HepG2 (cell line): ENCODE results near the gene KIAA1549. TPM values are rescaled to one million over a fixed set of nuclear protein-coding genes. Genes with fewer than 3 reads are reported as not detected.

Source experiments
- ATAC-seq: fragments of 200-7000 bp; cut with Tn5 transposase; 3 replicates; pipeline ENCODE4 v1.9.1; 2020; ENCODE audit warnings: mild to moderate bottlenecking, moderate library complexity
- BruUV-seq: library from RNA; stranded (reverse); fragments of 400-500 nt; replicated peaks from 2 replicates; lab custom pipeline; 2021; lab: Mats Ljungman, UMichigan
- CTCF ChIA-PET: fragments of 300-600 bp; formaldehyde crosslinking; extraction: SDS; loops from one replicate; lab custom pipeline; 2021; ENCODE audit warnings: low total read pairs, inconsistent platforms, low intra/inter-chr PET ratio; lab: Yijun Ruan, JAX
- POLR2A ChIA-PET: fragments of 350-600 bp; sonication (Branson Sonifier 250); formaldehyde crosslinking; loops from one replicate; lab custom pipeline; 2020; ENCODE audit warnings: antibody characterized with exemption, inconsistent platforms; lab: Yijun Ruan, JAX
- DNase-seq: peaks from one replicate; pipeline ENCODE4 v3.0.0-alpha.2; 2015; ENCODE audit warnings: low spot score
- FAIRE-seq: peaks from 3 replicates; lab custom pipeline; 2011; peaks lifted over from hg19 to GRCh38; lab: Jason Lieb, UNC
- H2AFZ ChIP-seq: one replicate; pipeline ENCODE4 v1.6.1; 2011; ENCODE audit warnings: low read length, inconsistent platforms
- H3K27ac ChIP-seq: fragments of 300-600 bp; 3 replicates; pipeline ENCODE4 v1.8.0; 2011; ENCODE audit warnings: mixed run types, mild to moderate bottlenecking, mixed read lengths, low read length, inconsistent platforms; ENCODE audit not compliant: insufficient read depth; ENCODE audit errors: extremely low read length
- H3K27me3 ChIP-seq, 2 experiments: fragments of 200-600 bp in 1 of 2; 2 replicates in 1 of 2; 3 replicates in 1 of 2; pipeline versions ENCODE4 v1.6.0 to v1.8.0; 2011; ENCODE audit warnings: low read length in 2 of 2, mild to moderate bottlenecking in 2 of 2, moderate library complexity in 2 of 2, inconsistent platforms in 1 of 2; ENCODE audit not compliant: insufficient read depth in 2 of 2, control insufficient read depth in 1 of 2
- H3K36me3 ChIP-seq, 2 experiments: fragments of 200-600 bp in 1 of 2; replicated peaks in 1 of 2; 2 replicates in 1 of 2; 3 replicates in 1 of 2; pipeline versions ENCODE4 v1.5.1 to v1.8.0; 2011; ENCODE audit warnings: low read length in 2 of 2, inconsistent platforms in 1 of 2; ENCODE audit not compliant: insufficient read depth in 2 of 2, control insufficient read depth in 1 of 2
- H3K4me1 ChIP-seq: 2 replicates; pipeline ENCODE4 v1.5.1; 2012; ENCODE audit warnings: low read length, inconsistent platforms; ENCODE audit not compliant: insufficient read depth
- H3K4me2 ChIP-seq: 2 replicates; pipeline ENCODE4 v1.6.0; 2011; ENCODE audit warnings: low read depth, low read length, inconsistent platforms
- H3K4me3 ChIP-seq, 3 experiments: fragments of 200-600 bp in 1 of 3; sonication (generic), shearing (Covaris generic) in 1 of 3; replicated peaks in 1 of 3; 2 replicates each; pipeline ENCODE4 v1.5.1; 2011 to 2016; ENCODE audit warnings: low read length in 3 of 3, inconsistent platforms in 2 of 3, low read depth in 2 of 3, mild to moderate bottlenecking in 2 of 3, control low read depth in 1 of 3, mixed read lengths in 1 of 3; ENCODE audit not compliant: insufficient read depth in 1 of 3
- H3K79me2 ChIP-seq: one replicate; pipeline ENCODE4 v1.6.1; 2011; ENCODE audit warnings: low read length, inconsistent platforms; ENCODE audit not compliant: insufficient read depth
- H3K9ac ChIP-seq: 2 replicates; pipeline ENCODE4 v1.6.0; 2011; ENCODE audit warnings: mild to moderate bottlenecking, low read depth, low read length, inconsistent platforms; ENCODE audit not compliant: insufficient read depth
- H3K9me3 ChIP-seq: 2 replicates; pipeline ENCODE4 v1.5.1; 2012; ENCODE audit warnings: mild to moderate bottlenecking, low read length
- H4K20me1 ChIP-seq: 2 replicates; pipeline ENCODE4 v1.6.0; 2011; ENCODE audit warnings: inconsistent platforms, mild to moderate bottlenecking, low read length, moderate library complexity; ENCODE audit not compliant: insufficient read depth
- ESRRA ChIP-seq: sonication (generic); formaldehyde crosslinking; IDR thresholded peaks from 2 replicates; pipeline ENCODE4 v1.5.1; 2020; ENCODE audit warnings: mild to moderate bottlenecking, low read depth, missing genetic modification reagents
- EZH2 ChIP-seq: conservative IDR thresholded peaks from 2 replicates; pipeline ENCODE4 v1.6.1; 2012; ENCODE audit warnings: mild to moderate bottlenecking, low read depth, low read length, moderate library complexity
- HNRNPL ChIP-seq: fragments of 200-400 bp; formaldehyde crosslinking; IDR thresholded peaks from 2 replicates; pipeline ENCODE4 v1.6.1; 2017; ENCODE audit warnings: mild to moderate bottlenecking, low read depth, low read length
- TSC22D2 ChIP-seq: sonication (generic); formaldehyde crosslinking; IDR thresholded peaks from 2 replicates; pipeline ENCODE4 v1.5.1; 2020; ENCODE audit warnings: missing genetic modification reagents, mild to moderate bottlenecking, borderline replicate concordance
- XRCC5 ChIP-seq: fragments of 200-400 bp; formaldehyde crosslinking; optimal IDR thresholded peaks from 2 replicates; pipeline ENCODE3; 2017; ENCODE audit warnings: mild to moderate bottlenecking, low read length
- ZNF234 ChIP-seq: sonication (generic); formaldehyde crosslinking; conservative IDR thresholded peaks from 2 replicates; pipeline ENCODE4 v1.5.1; 2020; ENCODE audit warnings: mild to moderate bottlenecking, missing genetic modification reagents
- ZNF687 ChIP-seq: sonication (generic); formaldehyde crosslinking; IDR thresholded peaks from 2 replicates; pipeline ENCODE4 v1.5.1; 2020; ENCODE audit warnings: mild to moderate bottlenecking, missing genetic modification reagents, moderate library complexity
- WGBS: methylation state at CpG from one replicate; pipeline ENCODE4 v1.1.6; 2017; ENCODE audit warnings: low lambda C conversion rate; 5-methylcytosine and 5-hydroxymethylcytosine counted together
- in situ Hi-C: cut with HindIII; loops from 2 replicates; pipeline ENCODE4 v1.10.0; 2017; ENCODE audit warnings: low pct_unique_long_range_greater_than_20kb; ENCODE audit not compliant: extremely low pct_ligation_motif_present
- intact Hi-C: fragments of 100-400 bp; cut with micrococcal nuclease; formaldehyde crosslinking; loops from one replicate; pipeline ENCODE4 v1.10.0; 2022; ENCODE audit not compliant: unreplicated experiment
- polyA plus RNA-seq, 8 experiments: library from polyadenylated mRNA; depleted of rRNA in 3 of 8; stranded (reverse) in 7 of 8; unstranded in 1 of 8; fragments of >200 nt; fragmentation: Illumina TruSeq in 4 of 8; extraction: Trizol in 4 of 8; gene quantifications; 2 replicates each; pipeline versions ENCODE4 v1.2.1 to v1.2.3, GENCODE V29; 2011 to 2016; ENCODE audit warnings: low read depth in 4 of 8, missing spikeins in 1 of 8, mixed read lengths in 1 of 8; ENCODE audit not compliant: insufficient read depth in 1 of 8
- total RNA-seq, 5 experiments: library from RNA; depleted of rRNA; stranded (reverse); fragments of >200 nt; fragmentation: Illumina TruSeq; extraction: Trizol; gene quantifications; 2 replicates each; pipeline ENCODE4 v1.2.3, GENCODE V29; 2016; ENCODE audit warnings: low read depth in 1 of 5

The KIAA1549 gene
- total and polyA plus RNA-seq, 2 of the 13 experiments (the other 11 are each of a cell fraction or from before 2014, with no cell fraction given): 1.1 to 1.8 TPM

GRCh38 chr7:138881579-138882188 lies 99.5 kb downstream of the KIAA1549 start:
- ChIA-PET POLR2A (no interaction called here), CTCF (no interaction called here)
- Histone ChIP-seq H3K9ac (no peak overlapping the region), H3K36me3 (peaks cover 0 to 4% of the 10 kb centered on the region in 2 experiments; a peak in 1 of 5 replicates), H4K20me1 (no peaks in the 10 kb centered on the region), H3K27me3 (no peaks in the 10 kb centered on the region), H3K9me3 (no peaks in the 10 kb centered on the region), H3K4me3 (no peak overlapping the region), H3K79me2 (no peaks in the 10 kb centered on the region), H2AFZ (no peak overlapping the region), H3K27ac (no peak overlapping the region), H3K4me2 (no peak overlapping the region), H3K4me1 (peaks cover 15% of the 10 kb centered on the region; the same call in 1 of the 2 replicates)
- in situ Hi-C loops (no loop called here), intact Hi-C loops (no loop called here)
- BruUV-seq: no TSS peak
- FAIRE-seq (no peak), ATAC-seq (no peak), DNase-seq (no peak)
- 74% methylated on average over 6 of the region's 6 CpGs for WGBS
- TF ChIP-seq HNRNPL (no peak), EZH2 (no peak), ESRRA (CRISPR knock-in tag) (no peak), TSC22D2 (CRISPR knock-in tag) (no peak), ZNF687 (CRISPR knock-in tag) (no peak), XRCC5 (no peak), ZNF234 (CRISPR knock-in tag) (no peak)
